ENCODE results near the gene FGF22. TPM values are rescaled to one million over a fixed set of nuclear protein-coding genes. Genes with fewer than 3 reads are reported as not detected.
"Not testable (repeated sequence)": the region's sequence is repeated elsewhere in the genome, so short reads cannot be mapped to it uniquely, and the experiment has no call there.

Gene FGF22
- total and polyA plus RNA-seq, 2 donors, result 0.25 TPM; not detected in 1

DNA sequence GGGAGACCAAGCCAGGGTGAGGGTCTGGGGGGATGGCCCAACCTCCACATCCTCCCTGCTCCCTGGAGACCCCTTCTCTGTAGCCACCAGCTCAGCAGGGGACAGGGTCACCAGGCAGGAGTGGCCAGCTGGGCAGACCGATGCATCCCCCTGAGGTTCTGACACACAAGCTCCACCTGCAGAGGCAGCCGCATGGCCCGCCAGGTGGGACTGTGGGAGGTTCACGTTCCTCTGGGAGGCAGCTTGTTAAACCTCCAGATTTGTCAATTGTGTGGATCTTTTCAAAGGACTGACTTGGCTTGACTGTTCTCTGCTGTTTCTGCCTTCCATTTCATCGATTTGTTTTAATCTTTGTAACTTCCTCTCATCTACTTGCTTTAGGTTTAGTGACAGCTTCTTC is 14.4 kb upstream of the FGF22 start:
- no peak overlapping the region for H3K27ac ChIP-seq (ENCODE audit: low read depth in 1 of 2, low read length in 1 of 2)
- no peaks in the 10 kb centered on the region for H3K27me3 ChIP-seq (ENCODE audit: control insufficient read depth in 2 of 2, insufficient read depth in 1 of 2, low read length in 1 of 2)
- H3K36me3 ChIP-seq (ENCODE audit: control insufficient read depth in 2 of 2, insufficient read depth in 2 of 2, low read length in 1 of 2), result peaks cover 42 to 69% of the 10 kb centered on the region in 2 donors
- WGBS, result 95% methylated on average over 5 of the region's 5 CpGs
- H3K9me3 ChIP-seq (ENCODE audit: control insufficient read depth in 2 of 2, insufficient read depth in 1 of 2, low read length in 1 of 2), result no peaks in the 10 kb centered on the region
- H3K4me1 ChIP-seq (ENCODE audit: control insufficient read depth in 2 of 2, insufficient read depth in 2 of 2, low read length in 2 of 2), result no peaks in the 10 kb centered on the region
- no peak overlapping the region for H3K4me3 ChIP-seq (ENCODE audit: low read length in 2 of 2)
- no peak for DNase-seq (ENCODE audit: low read depth in 6 of 9, low spot score in 9 of 9)

DNA sequence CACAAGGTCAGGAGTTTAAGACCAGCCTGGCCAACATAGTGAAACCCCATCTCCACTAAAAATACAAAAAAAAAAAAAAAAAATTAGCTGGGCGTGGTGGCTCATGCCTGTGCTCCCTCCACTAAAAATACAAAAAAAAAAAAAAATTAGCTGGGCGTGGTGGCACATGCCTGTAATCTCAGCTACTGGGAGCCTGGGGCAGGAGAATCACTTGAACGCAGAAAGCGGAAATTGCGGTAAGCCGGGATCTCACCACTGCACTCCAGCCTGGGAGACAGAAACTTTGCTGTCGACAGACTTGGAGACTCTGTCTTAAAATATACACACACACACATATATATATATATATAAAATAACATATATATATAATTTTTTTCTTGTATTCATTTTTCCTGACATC is 13.1 kb upstream of the FGF22 start:
- not testable (repeated sequence) for H3K4me3 ChIP-seq (ENCODE audit: low read length in 2 of 2); H3K9me3 ChIP-seq (ENCODE audit: control insufficient read depth in 2 of 2, insufficient read depth in 1 of 2, low read length in 1 of 2); DNase-seq (ENCODE audit: low read depth in 6 of 9, low spot score in 9 of 9); H3K4me1 ChIP-seq (ENCODE audit: control insufficient read depth in 2 of 2, insufficient read depth in 2 of 2, low read length in 2 of 2); H3K27me3 ChIP-seq (ENCODE audit: control insufficient read depth in 2 of 2, insufficient read depth in 1 of 2, low read length in 1 of 2); H3K27ac ChIP-seq (ENCODE audit: low read depth in 1 of 2, low read length in 1 of 2)
- WGBS, result 97% methylated on average over 7 of the region's 7 CpGs
- H3K36me3 ChIP-seq (ENCODE audit: control insufficient read depth in 2 of 2, insufficient read depth in 2 of 2, low read length in 1 of 2), result peaks cover 47 to 63% of the 10 kb centered on the region in 2 donors

DNA sequence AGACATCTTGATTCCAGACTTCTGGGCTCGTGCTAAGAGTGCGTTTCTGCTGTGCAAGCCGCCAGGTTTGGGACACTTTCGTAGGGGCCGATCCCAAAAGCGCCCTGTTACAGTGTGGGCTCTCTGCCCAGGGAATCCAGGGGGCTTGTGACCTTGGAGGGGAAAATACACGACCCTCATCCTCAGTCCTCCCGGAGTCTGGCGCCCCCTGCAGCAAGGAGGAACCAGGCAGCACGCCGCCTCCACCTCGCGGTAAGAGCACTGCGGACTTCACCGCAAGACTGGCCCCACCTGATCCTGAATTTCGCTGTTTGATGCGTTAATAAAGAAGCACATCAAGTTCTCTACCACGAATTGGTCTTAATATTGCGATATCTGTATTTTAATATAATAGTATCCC is 11.5 kb upstream of the FGF22 start:
- H3K4me3 ChIP-seq (ENCODE audit: low read length in 2 of 2), result no peak overlapping the region
- whole genome bisulfite sequencing, result 93% methylated on average over 19 of the region's 19 CpGs
- H3K36me3 ChIP-seq (ENCODE audit: control insufficient read depth in 2 of 2, insufficient read depth in 2 of 2, low read length in 1 of 2), result peaks cover 37 to 47% of the 10 kb centered on the region in 2 donors
- DNase-seq (ENCODE audit: low read depth in 6 of 9, low spot score in 9 of 9), result no peak
- H3K27ac ChIP-seq (ENCODE audit: low read depth in 1 of 2, low read length in 1 of 2), result no peak overlapping the region
- no peaks in the 10 kb centered on the region for H3K27me3 ChIP-seq (ENCODE audit: control insufficient read depth in 2 of 2, insufficient read depth in 1 of 2, low read length in 1 of 2)
- peaks cover 9% of the 10 kb centered on the region in 2 donors for H3K4me1 ChIP-seq (ENCODE audit: control insufficient read depth in 2 of 2, insufficient read depth in 2 of 2, low read length in 2 of 2)
- H3K9me3 ChIP-seq (ENCODE audit: control insufficient read depth in 2 of 2, insufficient read depth in 1 of 2, low read length in 1 of 2), result peaks cover 0 to 4% of the 10 kb centered on the region in 2 donors

DNA sequence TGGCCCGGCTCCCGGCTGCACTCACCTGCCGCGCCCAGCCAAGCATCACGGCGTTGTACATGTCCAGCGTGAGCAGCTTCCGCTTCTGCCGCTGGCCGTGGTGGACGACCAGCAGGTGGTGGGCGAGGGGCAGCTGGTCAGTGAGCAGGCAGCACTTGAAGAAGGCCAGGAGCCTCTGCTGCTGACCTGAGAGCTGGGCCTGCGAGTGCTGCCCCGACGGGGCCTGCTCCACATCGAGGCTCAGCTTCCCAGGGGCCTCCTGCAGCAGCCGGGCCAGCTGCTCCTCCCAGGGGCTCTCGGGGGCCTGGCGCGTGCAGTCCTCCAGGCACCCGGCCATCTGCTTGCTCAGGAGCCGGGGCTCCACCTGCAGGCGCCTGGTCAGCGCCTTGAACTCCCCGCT is 10.2 kb upstream of the FGF22 start:
- H3K27me3 ChIP-seq (ENCODE audit: control insufficient read depth in 2 of 2, insufficient read depth in 1 of 2, low read length in 1 of 2); H3K4me3 ChIP-seq (ENCODE audit: low read length in 2 of 2); H3K27ac ChIP-seq (ENCODE audit: low read depth in 1 of 2, low read length in 1 of 2); H3K9me3 ChIP-seq (ENCODE audit: control insufficient read depth in 2 of 2, insufficient read depth in 1 of 2, low read length in 1 of 2); DNase-seq (ENCODE audit: low read depth in 6 of 9, low spot score in 9 of 9): not testable (repeated sequence)
- Histone ChIP-seq H3K4me1 (ENCODE audit: control insufficient read depth in 2 of 2, insufficient read depth in 2 of 2, low read length in 2 of 2) (peaks cover 17% of the 10 kb centered on the region in 2 donors), H3K36me3 (ENCODE audit: control insufficient read depth in 2 of 2, insufficient read depth in 2 of 2, low read length in 1 of 2) (peaks cover 34 to 37% of the 10 kb centered on the region in 2 donors)
- WGBS, result 95% methylated on average over 25 of the region's 25 CpGs

DNA sequence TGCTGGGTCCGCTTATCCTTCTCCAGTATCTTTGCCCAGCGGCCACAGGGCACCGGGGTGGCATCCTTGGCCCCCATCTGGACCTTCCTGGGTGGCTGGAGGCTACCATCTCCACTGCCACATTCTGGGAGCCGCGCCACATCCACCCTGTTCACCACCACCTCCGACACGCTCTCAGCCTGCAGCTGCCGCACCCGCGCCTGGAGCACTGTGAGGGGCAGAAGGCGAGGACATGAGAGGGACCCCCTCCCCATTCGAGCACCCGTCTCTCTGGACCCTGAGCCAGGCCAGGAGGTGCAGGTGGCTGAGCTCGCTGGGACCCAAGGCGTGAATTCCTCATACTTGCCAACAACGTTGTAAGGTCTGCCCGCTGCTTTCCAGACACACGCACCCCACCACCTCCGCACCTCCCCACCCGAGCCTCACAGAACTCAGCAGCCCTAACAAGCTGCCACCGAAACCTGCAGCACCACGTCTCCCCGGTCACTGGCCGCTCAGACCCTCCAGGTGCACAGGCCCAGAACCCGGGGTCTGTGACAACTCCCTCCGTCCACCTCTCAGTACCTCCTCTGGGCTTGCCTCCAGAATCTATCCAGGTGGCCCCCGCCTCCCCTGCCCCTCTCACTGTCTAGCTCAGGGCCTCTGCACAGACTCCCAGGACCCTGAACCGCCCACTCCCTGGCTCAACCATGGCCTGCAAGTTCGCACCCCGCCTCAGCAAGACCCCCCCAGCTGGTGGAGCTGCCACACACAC is 9.5 kb upstream of the FGF22 start:
- 96% methylated on average over 30 of the region's 30 CpGs for WGBS
- Histone ChIP-seq H3K27ac (ENCODE audit: low read depth in 1 of 2, low read length in 1 of 2) (no peak overlapping the region), H3K9me3 (ENCODE audit: control insufficient read depth in 2 of 2, insufficient read depth in 1 of 2, low read length in 1 of 2) (peaks cover 0 to 5% of the 10 kb centered on the region in 2 donors), H3K4me1 (ENCODE audit: control insufficient read depth in 2 of 2, insufficient read depth in 2 of 2, low read length in 2 of 2) (peaks cover 17% of the 10 kb centered on the region in 2 donors), H3K36me3 (ENCODE audit: control insufficient read depth in 2 of 2, insufficient read depth in 2 of 2, low read length in 1 of 2) (peaks cover 27 to 35% of the 10 kb centered on the region in 2 donors), H3K27me3 (ENCODE audit: control insufficient read depth in 2 of 2, insufficient read depth in 1 of 2, low read length in 1 of 2) (no peaks in the 10 kb centered on the region), H3K4me3 (ENCODE audit: low read length in 2 of 2) (no peak overlapping the region)
- DNase-seq (ENCODE audit: low read depth in 6 of 9, low spot score in 9 of 9), result no peak

DNA sequence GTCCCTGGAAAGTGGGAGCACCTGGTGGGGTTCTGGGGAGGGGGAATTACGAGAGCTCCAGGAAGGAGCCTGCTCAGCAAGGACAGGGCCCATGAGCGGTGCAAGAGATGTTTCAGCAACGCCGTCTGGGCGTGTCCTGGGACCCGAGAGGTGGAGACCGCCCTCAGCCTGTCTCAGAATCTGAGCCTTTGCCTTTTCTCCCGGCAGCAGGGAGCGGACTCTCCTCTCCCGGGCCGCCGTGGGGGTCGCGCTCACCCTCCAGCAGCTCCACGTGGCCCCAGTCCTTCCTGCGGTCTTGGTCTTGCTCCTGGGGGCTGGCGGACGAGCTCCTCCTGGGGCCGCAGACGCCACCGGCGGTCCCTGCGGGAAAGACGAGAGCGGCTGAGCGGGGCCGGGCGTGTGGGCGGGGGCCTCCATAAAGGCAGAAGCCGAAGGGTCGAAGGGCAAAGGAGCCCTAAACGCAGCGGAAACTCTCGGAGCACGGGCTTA is 7.1 kb upstream of the FGF22 start:
- H3K27ac ChIP-seq (ENCODE audit: low read depth in 1 of 2, low read length in 1 of 2), result peak overlapping the region; percentile 43 to 80
- peak in 2 of 9 donors; percentile 11 to 36 for DNase-seq (ENCODE audit: low read depth in 6 of 9, low spot score in 9 of 9)
- H3K9me3 ChIP-seq (ENCODE audit: control insufficient read depth in 2 of 2, insufficient read depth in 1 of 2, low read length in 1 of 2), result peaks cover 0 to 5% of the 10 kb centered on the region in 2 donors
- peaks cover 0 to 2% of the 10 kb centered on the region in 2 donors for H3K27me3 ChIP-seq (ENCODE audit: control insufficient read depth in 2 of 2, insufficient read depth in 1 of 2, low read length in 1 of 2)
- 10% methylated on average over 35 of the region's 35 CpGs for WGBS
- H3K4me3 ChIP-seq (ENCODE audit: low read length in 2 of 2), result peak overlapping the region; percentile 90 to 91
- H3K36me3 ChIP-seq (ENCODE audit: control insufficient read depth in 2 of 2, insufficient read depth in 2 of 2, low read length in 1 of 2), result peaks cover 23% of the 10 kb centered on the region in 2 donors
- H3K4me1 ChIP-seq (ENCODE audit: control insufficient read depth in 2 of 2, insufficient read depth in 2 of 2, low read length in 2 of 2), result peaks cover 17% of the 10 kb centered on the region in 2 donors

DNA sequence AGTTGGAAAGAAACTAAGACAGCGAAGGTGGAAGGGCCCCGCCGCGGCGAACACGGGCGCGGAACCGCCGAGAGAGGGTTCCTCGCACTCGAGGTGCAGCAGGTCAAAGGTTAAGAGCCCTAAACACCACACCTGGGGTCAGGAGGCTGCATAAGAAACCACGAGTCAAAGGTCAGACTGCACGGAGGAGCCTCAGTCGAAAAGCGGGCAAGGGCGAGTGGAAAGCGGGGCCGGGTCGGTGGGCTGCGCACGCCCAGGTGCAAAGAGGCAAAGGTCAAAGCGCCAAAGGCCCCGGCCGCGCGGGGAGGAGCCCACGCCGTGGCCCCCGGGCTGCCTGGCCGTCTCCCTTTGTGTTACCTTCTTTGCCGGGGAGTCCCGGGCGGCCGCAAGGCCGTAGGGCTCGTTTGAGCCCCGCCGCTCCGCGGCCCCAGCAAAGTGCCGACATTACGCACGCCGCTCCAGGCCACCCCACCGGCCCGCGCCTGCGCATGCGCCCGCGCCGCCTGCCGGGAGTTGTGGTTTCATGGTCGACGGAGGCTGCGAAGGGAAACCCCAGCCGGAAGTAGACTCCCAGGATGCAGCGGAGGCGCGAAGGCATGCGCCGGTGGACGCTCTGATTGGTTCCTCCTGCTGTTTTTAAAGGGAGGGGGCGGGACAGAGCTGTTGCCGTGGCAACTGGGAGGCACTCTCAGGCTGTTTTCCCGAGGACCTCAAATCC is 6.5 kb upstream of the FGF22 start, which contains the start of gene POLRMT:
Gene POLRMT (minus strand): TSS at position 470 of the 718 bp plus-strand sequence. CDS start 25 bp downstream, at position 445.
- Histone ChIP-seq H3K36me3 (ENCODE audit: control insufficient read depth in 2 of 2, insufficient read depth in 2 of 2, low read length in 1 of 2) (peaks cover 18 to 19% of the 10 kb centered on the region in 2 donors), H3K27ac (ENCODE audit: low read depth in 1 of 2, low read length in 1 of 2) (peak within 1 kb of the TSS; percentile 43 to 80), H3K4me3 (ENCODE audit: low read length in 2 of 2) (peak within 1 kb of the TSS; percentile 90 to 91), H3K9me3 (ENCODE audit: control insufficient read depth in 2 of 2, insufficient read depth in 1 of 2, low read length in 1 of 2) (peaks cover 0 to 5% of the 10 kb centered on the region in 2 donors), H3K27me3 (ENCODE audit: control insufficient read depth in 2 of 2, insufficient read depth in 1 of 2, low read length in 1 of 2) (peaks cover under 1 to 5% of the 10 kb centered on the region in 2 donors), H3K4me1 (ENCODE audit: control insufficient read depth in 2 of 2, insufficient read depth in 2 of 2, low read length in 2 of 2) (peaks cover 17% of the 10 kb centered on the region in 2 donors)
- DNase-seq (ENCODE audit: low read depth in 6 of 9, low spot score in 9 of 9), result peak; percentile 92 to 99 (median 95)
- WGBS, result under 1% methylated on average over 67 of the region's 67 CpGs

DNA sequence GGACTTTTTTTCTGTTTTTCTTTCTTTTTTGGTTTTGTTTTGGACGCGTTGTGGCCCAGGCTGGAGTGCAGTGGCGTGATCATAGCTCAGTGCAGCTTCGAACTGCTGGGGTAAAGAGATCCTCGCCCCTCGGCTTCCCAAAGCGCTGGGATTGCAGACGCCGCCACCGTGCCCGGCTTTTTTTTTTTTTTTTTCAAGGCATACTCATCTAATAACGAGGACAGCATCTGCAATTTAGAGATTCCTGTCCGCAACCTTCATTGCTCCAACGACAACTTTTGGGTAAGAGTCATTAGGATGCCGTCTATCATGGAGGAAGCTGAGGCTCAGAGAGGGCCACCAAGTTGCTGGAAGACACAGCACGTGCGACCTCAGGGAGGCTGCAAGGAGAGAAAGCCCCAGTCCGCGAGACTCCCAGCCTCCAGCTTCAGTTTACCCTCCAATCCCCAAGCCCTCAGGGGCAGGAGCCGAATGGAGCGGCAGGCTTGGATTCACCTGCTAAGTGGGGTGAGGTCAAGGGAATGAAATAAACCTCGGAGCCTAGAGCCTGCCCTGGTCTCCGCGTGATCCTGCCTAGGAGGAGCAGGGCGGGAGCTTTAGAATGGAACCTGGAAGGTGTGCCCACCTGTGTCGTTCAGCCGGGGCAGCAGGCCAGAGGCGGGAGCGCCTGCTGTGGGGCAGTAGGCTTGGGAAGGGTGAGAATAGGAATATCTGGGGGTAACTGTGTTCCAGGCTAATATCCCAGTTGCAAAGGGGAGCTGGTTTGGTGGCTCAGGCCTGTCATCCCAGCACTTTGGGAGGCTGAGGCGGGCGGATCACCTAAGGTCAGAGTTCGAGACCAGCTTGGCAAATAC is 5.7 kb upstream of the FGF22 start:
- WGBS, result 34% methylated on average over 32 of the region's 32 CpGs
- peak overlapping the region; percentile 40 to 60 for H3K27ac ChIP-seq (ENCODE audit: low read depth in 1 of 2, low read length in 1 of 2)
- peaks cover 17 to 19% of the 10 kb centered on the region in 2 donors for H3K4me1 ChIP-seq (ENCODE audit: control insufficient read depth in 2 of 2, insufficient read depth in 2 of 2, low read length in 2 of 2)
- peaks cover 12 to 13% of the 10 kb centered on the region in 2 donors for H3K36me3 ChIP-seq (ENCODE audit: control insufficient read depth in 2 of 2, insufficient read depth in 2 of 2, low read length in 1 of 2)
- H3K9me3 ChIP-seq (ENCODE audit: control insufficient read depth in 2 of 2, insufficient read depth in 1 of 2, low read length in 1 of 2), result peaks cover 0 to 5% of the 10 kb centered on the region in 2 donors
- peaks cover 6 to 13% of the 10 kb centered on the region in 2 donors for H3K27me3 ChIP-seq (ENCODE audit: control insufficient read depth in 2 of 2, insufficient read depth in 1 of 2, low read length in 1 of 2)
- H3K4me3 ChIP-seq (ENCODE audit: low read length in 2 of 2), result peak overlapping the region; percentile 90 to 91
- DNase-seq (ENCODE audit: low read depth in 6 of 9, low spot score in 9 of 9), result no peak

All from thymus (tissue), 11 donors.